Right atrium auricular region (tissue), 2 donors: ENCODE data around the gene CHKB. TPM values are rescaled to one million over a fixed set of nuclear protein-coding genes. Genes with fewer than 3 reads are reported as not detected.

Experiments
- DNase-seq: peaks from one replicate; pipeline ENCODE4 v3.0.0-alpha.2; 2019; ENCODE audit warnings: low spot score
- H3K27ac ChIP-seq, 2 donors: fragments of 200-600 bp; sonication (generic); 1 replicate in 1 of 2; 2 replicates in 1 of 2; pipeline ENCODE4 v1.5.1; 2016 to 2019
- H3K27me3 ChIP-seq, 2 donors: fragments of 200-600 bp; sonication (generic); one replicate each; pipeline versions ENCODE4 v1.5.1 to v1.6.0; 2017 to 2019
- H3K36me3 ChIP-seq: fragments of 200-600 bp; sonication (generic); one replicate; pipeline ENCODE4 v1.5.1; 2016
- H3K4me1 ChIP-seq, 2 donors: fragments of 200-600 bp; sonication (generic); one replicate each; pipeline versions ENCODE4 v1.5.1 to v1.6.0; 2017 to 2019
- H3K4me3 ChIP-seq, 2 donors: fragments of 200-600 bp; sonication (generic); 1 replicate in 1 of 2; 2 replicates in 1 of 2; pipeline ENCODE4 v1.5.1; 2017 to 2019; ENCODE audit warnings: mild to moderate bottlenecking in 1 of 2, moderate library complexity in 1 of 2
- H3K9me3 ChIP-seq, 2 donors: fragments of 200-600 bp; sonication (generic); one replicate each; pipeline ENCODE4 v1.5.1; 2019
- CTCF ChIP-seq, 2 donors: fragments of 200-600 bp; sonication (generic); IDR thresholded peaks; one replicate each; pipeline ENCODE4 v1.5.1; 2019; ENCODE audit warnings: antibody characterized with exemption in 2 of 2
- total RNA-seq, 2 donors: library from RNA; depleted of rRNA; stranded (reverse); fragments of >200 nt; gene quantifications; one replicate each; pipeline ENCODE4 v1.1.0, GENCODE V29; 2016

Gene CHKB
- total RNA-seq, 2 donors from 2014 or later = 25.1 to 29.5 TPM

- H3K27me3 ChIP-seq = no peaks in the 10 kb centered on the region
- no peak for DNase-seq
Measured at GRCh38 chr22:50612528-50613221, 30.0 kb upstream of the CHKB start.

GRCh38 chr22:50612168-50612527 lies 29.5 kb upstream of the CHKB start:
- Histone ChIP-seq H3K27ac (no peak overlapping the region), H3K4me1 (no peaks in the 10 kb centered on the region), H3K36me3 (no peaks in the 10 kb centered on the region), H3K9me3 (no peaks in the 10 kb centered on the region), H3K27me3 (no peaks in the 10 kb centered on the region), H3K4me3 (no peak overlapping the region)
- no peak for DNase-seq
- TF ChIP-seq CTCF (IDR thresholded peaks at IDR 0.05) = no peak

More at GRCh38 chr22:50612528-50613221, 30.0 kb upstream of the CHKB start:
- Histone ChIP-seq H3K9me3 (no peaks in the 10 kb centered on the region), H3K36me3 (no peaks in the 10 kb centered on the region), H3K4me3 (no peak overlapping the region), H3K27ac (no peak overlapping the region), H3K4me1 (no peaks in the 10 kb centered on the region)
- TF ChIP-seq CTCF (IDR thresholded peaks at IDR 0.05) = no peak

- no peak overlapping the region for H3K27ac ChIP-seq
Measured at GRCh38 chr22:50611341-50612060, 28.9 kb upstream of the CHKB start.

GRCh38 chr22:50610581-50610980 lies 27.9 kb upstream of the CHKB start:
- Histone ChIP-seq H3K27ac (no peak overlapping the region), H3K4me1 (no peaks in the 10 kb centered on the region), H3K27me3 (no peaks in the 10 kb centered on the region), H3K9me3 (no peaks in the 10 kb centered on the region), H3K4me3 (no peak overlapping the region), H3K36me3 (no peaks in the 10 kb centered on the region)
- TF ChIP-seq CTCF (IDR thresholded peaks at IDR 0.05) = no peak
- no peak for DNase-seq

More at GRCh38 chr22:50611341-50612060, 28.9 kb upstream of the CHKB start:
- DNase-seq = no peak
- no peaks in the 10 kb centered on the region for H3K36me3 ChIP-seq
- H3K27me3 ChIP-seq = no peaks in the 10 kb centered on the region
- no peaks in the 10 kb centered on the region for H3K9me3 ChIP-seq
- H3K4me1 ChIP-seq = no peaks in the 10 kb centered on the region
- no peak overlapping the region for H3K4me3 ChIP-seq
- TF ChIP-seq CTCF (IDR thresholded peaks at IDR 0.05) = no peak

- no peak for DNase-seq
- no peaks in the 10 kb centered on the region for H3K36me3 ChIP-seq
- H3K9me3 ChIP-seq = no peaks in the 10 kb centered on the region
- no peaks in the 10 kb centered on the region for H3K27me3 ChIP-seq
- no peak for TF ChIP-seq CTCF (IDR thresholded peaks at IDR 0.05)
- no peaks in the 10 kb centered on the region for H3K4me1 ChIP-seq
- no peak overlapping the region for H3K27ac ChIP-seq
- no peak overlapping the region for H3K4me3 ChIP-seq
Measured at GRCh38 chr22:50610041-50610451, 27.4 kb upstream of the CHKB start.
